CD4-positive, alpha-beta T cell (primary cell): ENCODE measurements around the gene NASP. TPM values are rescaled to one million over a fixed set of nuclear protein-coding genes. Genes with fewer than 3 reads are reported as not detected.

Experiments used
- ATAC-seq: fragments of 200-7000 bp; cut with Tn5 transposase; one replicate; pipeline ENCODE4 v1.10.0; 2022; ENCODE audit warnings: mild to moderate bottlenecking; ENCODE audit not compliant: poor library complexity
- CTCF ChIA-PET: fragments of 350-600 bp; sonication (Branson Sonifier 250); formaldehyde crosslinking; loops from one replicate; lab custom pipeline; 2021; ENCODE audit warnings: antibody characterized with exemption, inconsistent platforms; lab: Charles Lee
- POLR2A ChIA-PET: fragments of 350-600 bp; sonication (Branson Sonifier 250); formaldehyde crosslinking; loops from one replicate; lab custom pipeline; 2021; ENCODE audit warnings: antibody characterized with exemption, inconsistent platforms; lab: Charles Lee
- DNase-seq, 14 experiments: peaks; one replicate each; pipeline ENCODE4 v3.0.0-alpha.2; 2013 to 2020; ENCODE audit warnings: mixed read lengths in 2 of 14
- H3K27ac ChIP-seq, 2 donors: one replicate each; pipeline versions ENCODE4 v1.5.1 to v1.7.0; 2013; ENCODE audit warnings: low read length in 2 of 2, low read depth in 1 of 2, mild to moderate bottlenecking in 1 of 2
- H3K27me3 ChIP-seq, 2 experiments: 1 replicate in 1 of 2; 2 replicates in 1 of 2; pipeline versions ENCODE4 v1.6.1 to v1.7.0; 2013; ENCODE audit warnings: low read length in 2 of 2, control low read depth in 1 of 2, mild to moderate bottlenecking in 1 of 2, moderate library complexity in 1 of 2; ENCODE audit not compliant: insufficient read depth in 2 of 2, control insufficient read depth in 1 of 2
- H3K36me3 ChIP-seq: one replicate; pipeline ENCODE4 v1.6.1; 2013; ENCODE audit warnings: low read length, control low read depth; ENCODE audit not compliant: insufficient read depth
- H3K4me1 ChIP-seq: one replicate; pipeline ENCODE4 v1.6.1; 2013; ENCODE audit warnings: low read length, control low read depth; ENCODE audit not compliant: insufficient read depth
- H3K4me3 ChIP-seq: one replicate; pipeline ENCODE4 v1.5.1; 2013; ENCODE audit warnings: mild to moderate bottlenecking, low read length, moderate library complexity
- H3K9me3 ChIP-seq, 2 experiments: 1 replicate in 1 of 2; 2 replicates in 1 of 2; pipeline versions ENCODE4 v1.6.1 to v1.7.0; 2013; ENCODE audit warnings: low read length in 2 of 2, mild to moderate bottlenecking in 2 of 2, control low read depth in 1 of 2, moderate library complexity in 1 of 2; ENCODE audit not compliant: control insufficient read depth in 1 of 2, insufficient read depth in 1 of 2
- H3K27ac Mint-ChIP-seq: one replicate; pipeline ENCODE4 v1.8.0; 2020; ENCODE audit warnings: mixed read lengths
- H3K27me3 Mint-ChIP-seq: one replicate; pipeline ENCODE4 v1.8.0; 2021; ENCODE audit warnings: mixed read lengths
- H3K36me3 Mint-ChIP-seq: one replicate; pipeline ENCODE4 v1.8.0; 2021; ENCODE audit warnings: low read depth, mixed read lengths
- H3K4me1 Mint-ChIP-seq: one replicate; pipeline ENCODE4 v1.8.0; 2021; ENCODE audit warnings: low read depth, mixed read lengths
- H3K4me3 Mint-ChIP-seq: one replicate; pipeline ENCODE4 v1.8.0; 2020; ENCODE audit warnings: mild to moderate bottlenecking, mixed read lengths
- H3K9me3 Mint-ChIP-seq: one replicate; pipeline ENCODE4 v1.8.0; 2020; ENCODE audit warnings: mixed read lengths
- intact Hi-C, 2 experiments: fragments of 100-400 bp; cut with DNase I in 1 of 2; cut with micrococcal nuclease in 1 of 2; formaldehyde crosslinking; loops; one replicate each; pipeline versions ENCODE4 v1.15.1 to v1.9.0; 2023 to 2025; cut with DNase I, micrococcal nuclease
- total RNA-seq, 174 experiments: library from RNA in 2 of 174; stranded (reverse) in 2 of 174; gene quantifications; one replicate each; pipeline ENCODE4 v1.2.3 and lab custom pipeline; 2021 to 2026
- TF ChIP-seq, protein P1 (sequence below): fragments of 200-600 bp; IDR thresholded peaks from one replicate; pipeline ENCODE4 v1.8.0; 2022; ENCODE audit warnings: antibody characterized with exemption, mild to moderate bottlenecking

NASP gene
- total RNA-seq, 2 experiments from 2014 or later = 110 to 112 TPM

DNA sequence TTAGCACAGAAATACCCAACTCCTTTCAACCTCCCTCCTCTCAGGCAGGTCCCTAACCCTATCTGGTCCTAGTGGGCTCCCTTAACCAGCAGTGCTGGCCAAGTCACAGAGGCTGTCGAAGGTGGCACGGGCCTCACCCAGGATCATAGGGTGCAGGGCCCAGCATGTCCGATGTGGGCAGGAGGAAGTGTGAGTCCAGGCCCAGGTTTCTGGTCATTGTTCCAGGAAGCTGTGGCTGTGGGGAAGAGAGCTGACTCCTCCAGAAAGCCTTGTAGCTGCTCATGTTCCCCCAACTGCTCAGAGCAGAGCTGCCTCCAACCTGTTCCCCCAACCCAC is 37.6 kb downstream of the NASP start:
- ChIA-PET CTCF (no interaction called here), POLR2A (no interaction called here)
- ATAC-seq = no peak
- H3K27ac ChIP-seq = no peak overlapping the region
- H3K36me3 ChIP-seq = peaks cover 40% of the 10 kb centered on the region
- no peak overlapping the region for H3K27ac Mint-ChIP-seq
- H3K27me3 Mint-ChIP-seq = no peaks in the 10 kb centered on the region
- no peak for DNase-seq
- no peaks in the 10 kb centered on the region for H3K27me3 ChIP-seq
- H3K4me1 Mint-ChIP-seq = peaks cover 12% of the 10 kb centered on the region
- H3K9me3 ChIP-seq = no peaks in the 10 kb centered on the region
- H3K9me3 Mint-ChIP-seq = no peaks in the 10 kb centered on the region
- no peak overlapping the region for H3K4me3 ChIP-seq
- H3K4me1 ChIP-seq = peaks cover 2% of the 10 kb centered on the region
- H3K36me3 Mint-ChIP-seq = peaks cover 67% of the 10 kb centered on the region
- H3K4me3 Mint-ChIP-seq = no peak overlapping the region
- TF ChIP-seq, protein P1, sequence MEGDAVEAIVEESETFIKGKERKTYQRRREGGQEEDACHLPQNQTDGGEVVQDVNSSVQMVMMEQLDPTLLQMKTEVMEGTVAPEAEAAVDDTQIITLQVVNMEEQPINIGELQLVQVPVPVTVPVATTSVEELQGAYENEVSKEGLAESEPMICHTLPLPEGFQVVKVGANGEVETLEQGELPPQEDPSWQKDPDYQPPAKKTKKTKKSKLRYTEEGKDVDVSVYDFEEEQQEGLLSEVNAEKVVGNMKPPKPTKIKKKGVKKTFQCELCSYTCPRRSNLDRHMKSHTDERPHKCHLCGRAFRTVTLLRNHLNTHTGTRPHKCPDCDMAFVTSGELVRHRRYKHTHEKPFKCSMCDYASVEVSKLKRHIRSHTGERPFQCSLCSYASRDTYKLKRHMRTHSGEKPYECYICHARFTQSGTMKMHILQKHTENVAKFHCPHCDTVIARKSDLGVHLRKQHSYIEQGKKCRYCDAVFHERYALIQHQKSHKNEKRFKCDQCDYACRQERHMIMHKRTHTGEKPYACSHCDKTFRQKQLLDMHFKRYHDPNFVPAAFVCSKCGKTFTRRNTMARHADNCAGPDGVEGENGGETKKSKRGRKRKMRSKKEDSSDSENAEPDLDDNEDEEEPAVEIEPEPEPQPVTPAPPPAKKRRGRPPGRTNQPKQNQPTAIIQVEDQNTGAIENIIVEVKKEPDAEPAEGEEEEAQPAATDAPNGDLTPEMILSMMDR = no peak
- intact Hi-C loops = no loop called here

DNA sequence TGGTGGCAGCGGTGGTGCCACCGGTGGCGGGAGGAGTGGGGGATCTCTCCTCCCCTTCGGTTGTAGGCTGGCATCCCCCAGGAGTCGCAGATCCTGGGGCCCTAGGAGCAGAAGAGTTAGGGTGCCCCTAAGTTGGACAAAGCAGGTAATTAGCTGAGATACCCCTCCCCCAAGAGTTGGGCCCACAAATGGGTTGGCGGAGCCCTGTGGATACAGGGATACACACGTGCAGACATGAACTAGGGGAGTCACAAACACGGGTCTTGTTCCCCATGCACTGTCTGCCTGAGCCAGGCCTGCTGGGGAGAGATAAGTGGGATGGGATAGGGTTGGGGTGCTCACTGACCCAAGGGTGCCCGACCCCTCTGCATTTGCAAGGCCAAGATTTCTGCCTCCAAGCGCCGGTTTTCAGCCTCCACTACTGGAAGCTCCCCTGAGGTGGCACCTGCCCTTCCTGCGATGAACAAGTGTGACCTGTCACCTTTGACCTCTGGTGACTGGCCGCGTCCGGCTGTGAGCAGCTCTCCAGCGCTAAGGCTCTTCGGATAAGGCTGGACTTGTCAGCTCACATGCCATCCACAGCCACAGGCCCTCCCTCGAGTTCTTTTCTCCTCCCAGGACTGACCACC is 38.2 kb downstream of the NASP start:
- ChIA-PET POLR2A (interaction anchor here (1.2 kb wide), 1 partner anchor 100 kb away, joined by 5 read pairs; the partner anchor contains the start of gene PRDX1), CTCF (no interaction called here)
- H3K9me3 Mint-ChIP-seq = no peaks in the 10 kb centered on the region
- H3K27ac Mint-ChIP-seq = no peak overlapping the region
- DNase-seq = no peak
- H3K4me3 ChIP-seq = no peak overlapping the region
- peaks cover 12% of the 10 kb centered on the region for H3K4me1 Mint-ChIP-seq
- no peak overlapping the region for H3K4me3 Mint-ChIP-seq
- peaks cover 2% of the 10 kb centered on the region for H3K4me1 ChIP-seq
- peaks cover 64% of the 10 kb centered on the region for H3K36me3 Mint-ChIP-seq
- no peaks in the 10 kb centered on the region for H3K27me3 ChIP-seq
- peaks cover 37% of the 10 kb centered on the region for H3K36me3 ChIP-seq
- ATAC-seq = no peak
- no peak overlapping the region for H3K27ac ChIP-seq
- H3K27me3 Mint-ChIP-seq = no peaks in the 10 kb centered on the region
- H3K9me3 ChIP-seq = no peaks in the 10 kb centered on the region
- TF ChIP-seq, protein P1 = no peak
- intact Hi-C loops = no loop called here

DNA sequence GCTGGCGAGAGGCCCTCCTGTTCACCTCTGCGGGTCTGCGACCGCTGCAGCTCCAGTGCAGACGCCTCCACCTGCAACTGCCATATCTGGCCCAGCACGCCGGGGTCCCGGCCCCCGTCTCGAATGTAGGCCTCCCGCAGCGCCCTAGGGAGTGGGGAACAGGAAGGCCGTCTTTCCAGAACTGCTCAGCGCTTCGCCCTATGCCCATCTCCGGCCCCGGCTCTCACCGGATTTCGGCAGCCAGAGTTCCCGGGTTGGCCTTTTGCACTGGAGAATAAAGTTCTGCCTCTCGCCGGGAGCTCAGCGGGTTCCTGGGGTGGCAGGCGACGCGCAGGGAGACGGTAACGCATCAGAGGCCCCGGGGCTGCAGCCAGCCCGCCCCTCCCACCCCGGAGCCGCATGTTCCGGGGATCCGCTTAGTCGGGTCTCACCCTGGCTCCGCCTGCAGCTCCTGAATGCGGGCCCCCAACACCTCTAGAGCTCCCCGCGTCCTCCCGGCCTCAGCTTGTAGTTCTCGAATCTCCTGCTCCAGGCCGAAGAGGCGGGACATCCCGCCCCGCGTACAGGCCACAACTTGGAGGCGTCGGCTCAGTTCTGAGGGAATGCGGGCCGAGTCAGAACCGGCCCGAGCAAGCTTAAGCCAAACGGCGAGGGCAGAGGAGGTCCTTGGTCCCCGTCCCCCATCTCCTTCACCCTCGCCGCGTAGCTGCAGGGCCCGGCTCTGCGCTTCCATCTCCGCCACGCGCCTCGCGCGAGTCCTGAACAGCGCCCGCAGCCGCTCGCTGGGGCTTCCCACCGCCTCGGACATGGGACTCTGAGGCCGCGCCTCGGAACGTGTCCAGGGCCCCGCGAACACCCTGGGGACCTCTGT is 38.9 kb downstream of the NASP start:
- POLR2A ChIA-PET = interaction anchor here (1.2 kb wide), 1 partner anchor 101 kb away, joined by 5 read pairs; the partner anchor contains the start of gene PRDX1
- Histone ChIP-seq H3K4me3 (no peak overlapping the region), H3K27ac (no peak overlapping the region), H3K4me1 (peaks cover 2% of the 10 kb centered on the region), H3K27me3 (no peaks in the 10 kb centered on the region), H3K36me3 (peaks cover 37% of the 10 kb centered on the region), H3K9me3 (no peaks in the 10 kb centered on the region)
- Mint-ChIP-seq H3K4me3 (no peak overlapping the region), H3K4me1 (peaks cover 12% of the 10 kb centered on the region), H3K27me3 (no peaks in the 10 kb centered on the region), H3K9me3 (no peaks in the 10 kb centered on the region), H3K36me3 (peaks cover 64% of the 10 kb centered on the region), H3K27ac (peak overlapping the region; percentile 44)
- DNase-seq = no peak
- no peak for ATAC-seq
- CTCF ChIA-PET = no interaction called here
- intact Hi-C loops = no loop called here
- TF ChIP-seq, protein P1 = no peak
